ENCODE measurements around the gene GRIN3B. TPM values are rescaled to one million over a fixed set of nuclear protein-coding genes. Genes with fewer than 3 reads are reported as not detected.
A peak's percentile ranks its signal among the peaks of the same experiment; 100 is the strongest.

Gene GRIN3B
- total RNA-seq, 1 donor from 2014 or later: not detected

GRCh38 chr19:1004803-1005664 lies 4.8 kb downstream of the GRIN3B start:
- no peak for DNase-seq (ENCODE audit: low spot score)
- ATAC-seq: no peak

GRCh38 chr19:1006711-1007398 lies 6.6 kb downstream of the GRIN3B start:
- ATAC-seq (no peak), DNase-seq (ENCODE audit: low spot score) (no peak)

- DNase-seq (ENCODE audit: low spot score) (no peak), ATAC-seq (no peak)
These were observed 7.4 kb downstream of the GRIN3B start for GRCh38 chr19:1007399-1008251.

- no peak for DNase-seq (ENCODE audit: low spot score)
- ATAC-seq: no peak
These were observed 8.2 kb downstream of the GRIN3B start for GRCh38 chr19:1008268-1009040.

- peak; percentile 6 for ATAC-seq
- no peak for DNase-seq (ENCODE audit: low spot score)
These were observed 9.1 kb downstream of the GRIN3B start for GRCh38 chr19:1009041-1009980.

- DNase-seq (ENCODE audit: low spot score) (no peak), ATAC-seq (no peak)
These were observed 9.8 kb downstream of the GRIN3B start for GRCh38 chr19:1009981-1010538.

- DNase-seq (ENCODE audit: low spot score) (no peak), ATAC-seq (no peak)
These were observed 10.6 kb downstream of the GRIN3B start for GRCh38 chr19:1010586-1011510.

- ATAC-seq (no peak), DNase-seq (ENCODE audit: low spot score) (no peak)
These were observed 11.7 kb downstream of the GRIN3B start for GRCh38 chr19:1011831-1012333.

- ATAC-seq (no peak), DNase-seq (ENCODE audit: low spot score) (no peak)
These were observed 12.1 kb downstream of the GRIN3B start for GRCh38 chr19:1012334-1012733.

- ATAC-seq: no peak
- no peak for DNase-seq (ENCODE audit: low spot score)
These were observed 13.0 kb downstream of the GRIN3B start for GRCh38 chr19:1013218-1013617.

GRCh38 chr19:1014161-1015060 lies 14.2 kb downstream of the GRIN3B start:
- no peak for DNase-seq (ENCODE audit: low spot score)

GRCh38 chr19:1015061-1015781 lies 15.0 kb downstream of the GRIN3B start:
- DNase-seq (ENCODE audit: low spot score) (no peak), ATAC-seq (no peak)

More at GRCh38 chr19:1014161-1015060, 14.2 kb downstream of the GRIN3B start:
- no peak for ATAC-seq

- DNase-seq (ENCODE audit: low spot score) (no peak), ATAC-seq (no peak)
These were observed 15.8 kb downstream of the GRIN3B start for GRCh38 chr19:1015782-1016646.

GRCh38 chr19:1016647-1017114 lies 16.5 kb downstream of the GRIN3B start:
- peak; percentile 53 for ATAC-seq
- DNase-seq (ENCODE audit: low spot score): peak; percentile 84

Data from left lobe of liver (tissue), 2 donors.